ENCODE measurements around the gene TARM1.

TARM1 gene

GRCh38 chr19:54035215-54036178 is 45.7 kb downstream of the TARM1 start:
- no peaks in the 10 kb centered on the region for H3K36me3 ChIP-seq (replicated peaks; ENCODE audit: insufficient read depth, low read length)
- no peak for DNase-seq
- no peak for TF ChIP-seq EZH2phosphoT487 (IDR thresholded peaks at IDR 0.05; ENCODE audit: low read length)
- TF ChIP-seq, protein P1, sequence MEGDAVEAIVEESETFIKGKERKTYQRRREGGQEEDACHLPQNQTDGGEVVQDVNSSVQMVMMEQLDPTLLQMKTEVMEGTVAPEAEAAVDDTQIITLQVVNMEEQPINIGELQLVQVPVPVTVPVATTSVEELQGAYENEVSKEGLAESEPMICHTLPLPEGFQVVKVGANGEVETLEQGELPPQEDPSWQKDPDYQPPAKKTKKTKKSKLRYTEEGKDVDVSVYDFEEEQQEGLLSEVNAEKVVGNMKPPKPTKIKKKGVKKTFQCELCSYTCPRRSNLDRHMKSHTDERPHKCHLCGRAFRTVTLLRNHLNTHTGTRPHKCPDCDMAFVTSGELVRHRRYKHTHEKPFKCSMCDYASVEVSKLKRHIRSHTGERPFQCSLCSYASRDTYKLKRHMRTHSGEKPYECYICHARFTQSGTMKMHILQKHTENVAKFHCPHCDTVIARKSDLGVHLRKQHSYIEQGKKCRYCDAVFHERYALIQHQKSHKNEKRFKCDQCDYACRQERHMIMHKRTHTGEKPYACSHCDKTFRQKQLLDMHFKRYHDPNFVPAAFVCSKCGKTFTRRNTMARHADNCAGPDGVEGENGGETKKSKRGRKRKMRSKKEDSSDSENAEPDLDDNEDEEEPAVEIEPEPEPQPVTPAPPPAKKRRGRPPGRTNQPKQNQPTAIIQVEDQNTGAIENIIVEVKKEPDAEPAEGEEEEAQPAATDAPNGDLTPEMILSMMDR (IDR thresholded peaks at IDR 0.05; ENCODE audit: low read length): no peak
- TF ChIP-seq EZH2 (optimal IDR thresholded peaks at IDR 0.05; ENCODE audit: low read depth, low read length): no peak
- no peak overlapping the region for H3K9ac ChIP-seq (ENCODE audit: low read length)
- H3K9me3 ChIP-seq (replicated peaks; ENCODE audit: insufficient read depth, low read length): no peaks in the 10 kb centered on the region
- H3K27ac ChIP-seq (ENCODE audit: low read length): no peak overlapping the region
- H3K9me2 ChIP-seq (replicated peaks; ENCODE audit: insufficient read depth, low read length): no peaks in the 10 kb centered on the region
- no peak overlapping the region for H2AFZ ChIP-seq (ENCODE audit: low read length)
- H4K20me1 ChIP-seq (ENCODE audit: insufficient read depth, low read length): no peaks in the 10 kb centered on the region
- H3K27me3 ChIP-seq (replicated peaks; ENCODE audit: insufficient read depth, low read length): peaks cover 25% of the 10 kb centered on the region
- no peaks in the 10 kb centered on the region for H3F3A ChIP-seq (ENCODE audit: insufficient read depth, low read length)
- H3K79me2 ChIP-seq (ENCODE audit: low read length): no peaks in the 10 kb centered on the region
- no peak overlapping the region for H3K4me2 ChIP-seq (ENCODE audit: low read depth, low read length)
- no peaks in the 10 kb centered on the region for H3K4me1 ChIP-seq (ENCODE audit: low read length)
- no peak overlapping the region for H3K4me3 ChIP-seq (ENCODE audit: low read length)

- Histone ChIP-seq H3K4me1 (ENCODE audit: low read length) (no peaks in the 10 kb centered on the region), H3K27ac (ENCODE audit: low read length) (no peak overlapping the region), H4K20me1 (ENCODE audit: insufficient read depth, low read length) (no peaks in the 10 kb centered on the region), H3K9me3 (replicated peaks; ENCODE audit: insufficient read depth, low read length) (no peaks in the 10 kb centered on the region), H3K36me3 (replicated peaks; ENCODE audit: insufficient read depth, low read length) (no peaks in the 10 kb centered on the region), H3K4me2 (ENCODE audit: low read depth, low read length) (peak overlapping the region; percentile 68), H3F3A (ENCODE audit: insufficient read depth, low read length) (no peaks in the 10 kb centered on the region), H3K79me2 (ENCODE audit: low read length) (no peaks in the 10 kb centered on the region), H3K27me3 (replicated peaks; ENCODE audit: insufficient read depth, low read length) (peaks cover 9% of the 10 kb centered on the region; the same call in 1 of the 2 replicates), H3K9me2 (replicated peaks; ENCODE audit: insufficient read depth, low read length) (no peaks in the 10 kb centered on the region), H3K4me3 (ENCODE audit: low read length) (peak overlapping the region; percentile 48), H2AFZ (ENCODE audit: low read length) (peak overlapping the region; percentile 46; the same call in 1 of the 2 replicates), H3K9ac (ENCODE audit: low read length) (no peak overlapping the region)
- DNase-seq: peak; percentile 9
- TF ChIP-seq EZH2phosphoT487 (IDR thresholded peaks at IDR 0.05; ENCODE audit: low read length): no peak
- TF ChIP-seq, protein P1 (IDR thresholded peaks at IDR 0.05; ENCODE audit: low read length): peak; percentile 35
- TF ChIP-seq EZH2 (optimal IDR thresholded peaks at IDR 0.05; ENCODE audit: low read depth, low read length): no peak
These were observed 50.1 kb downstream of the TARM1 start for GRCh38 chr19:54030895-54031586.

DNA sequence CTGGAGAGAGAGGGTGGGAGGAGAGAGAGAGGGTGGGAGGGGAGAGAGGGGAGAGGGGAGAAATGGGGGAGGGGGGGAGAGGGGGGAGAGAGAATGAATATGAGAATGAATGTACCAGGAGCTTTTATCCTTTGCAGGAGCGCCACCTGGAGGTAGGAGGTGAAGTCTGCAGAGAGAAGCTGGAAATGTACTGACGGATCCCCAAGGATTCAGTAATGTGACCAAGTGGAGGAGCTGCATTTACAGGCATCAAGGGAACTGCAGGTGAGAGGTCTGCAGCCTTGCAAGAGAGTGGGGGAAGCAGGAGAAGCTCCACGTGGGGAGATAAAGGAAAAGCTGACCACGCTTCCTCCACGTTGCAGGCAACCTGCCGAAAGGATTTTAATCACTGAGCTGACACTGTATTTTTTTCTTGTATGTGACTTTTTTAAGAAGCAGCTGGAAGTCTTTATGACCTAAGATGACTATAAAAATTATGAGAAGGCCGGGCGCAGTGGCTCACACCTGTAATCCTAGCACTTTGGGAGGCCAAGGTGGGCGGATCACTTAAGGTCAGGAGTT is 51.2 kb downstream of the TARM1 start:
- no peaks in the 10 kb centered on the region for H3K4me1 ChIP-seq (ENCODE audit: low read length)
- peaks cover 10% of the 10 kb centered on the region; the same call in 1 of the 2 replicates for H3K27me3 ChIP-seq (replicated peaks; ENCODE audit: insufficient read depth, low read length)
- H3K79me2 ChIP-seq (ENCODE audit: low read length): no peaks in the 10 kb centered on the region
- H3K9ac ChIP-seq (ENCODE audit: low read length): no peak overlapping the region
- H3K9me3 ChIP-seq (replicated peaks; ENCODE audit: insufficient read depth, low read length): no peaks in the 10 kb centered on the region
- no peak overlapping the region for H3K4me2 ChIP-seq (ENCODE audit: low read depth, low read length)
- TF ChIP-seq, protein P1 (IDR thresholded peaks at IDR 0.05; ENCODE audit: low read length): peak; percentile 45
- TF ChIP-seq EZH2phosphoT487 (IDR thresholded peaks at IDR 0.05; ENCODE audit: low read length): no peak
- no peaks in the 10 kb centered on the region for H3K9me2 ChIP-seq (replicated peaks; ENCODE audit: insufficient read depth, low read length)
- peak; percentile 21 for DNase-seq
- H4K20me1 ChIP-seq (ENCODE audit: insufficient read depth, low read length): no peaks in the 10 kb centered on the region
- no peaks in the 10 kb centered on the region for H3K36me3 ChIP-seq (replicated peaks; ENCODE audit: insufficient read depth, low read length)
- H3F3A ChIP-seq (ENCODE audit: insufficient read depth, low read length): no peaks in the 10 kb centered on the region
- no peak overlapping the region for H3K27ac ChIP-seq (ENCODE audit: low read length)
- no peak overlapping the region for H3K4me3 ChIP-seq (ENCODE audit: low read length)
- no peak overlapping the region for H2AFZ ChIP-seq (ENCODE audit: low read length)

Measured in MM.1S (cell line).